Suppressor macrophage (primary cell): ENCODE results near the gene CCDC24.

Experiments used
- DNase-seq, 4 experiments: peaks; one replicate each; pipeline ENCODE4 v3.0.0-alpha.2; 2020 to 2022
- total RNA-seq, 17 experiments: gene quantifications; one replicate each; lab custom pipeline; 2026; ENCODE audit warnings: mixed read lengths in 6 of 17, inconsistent platforms in 3 of 17; lab: John Stamatoyannopoulos, UW

CCDC24 gene
- total RNA-seq: 1.2 to 4.5 (median 2.4) reads per million in 17 experiments

DNA sequence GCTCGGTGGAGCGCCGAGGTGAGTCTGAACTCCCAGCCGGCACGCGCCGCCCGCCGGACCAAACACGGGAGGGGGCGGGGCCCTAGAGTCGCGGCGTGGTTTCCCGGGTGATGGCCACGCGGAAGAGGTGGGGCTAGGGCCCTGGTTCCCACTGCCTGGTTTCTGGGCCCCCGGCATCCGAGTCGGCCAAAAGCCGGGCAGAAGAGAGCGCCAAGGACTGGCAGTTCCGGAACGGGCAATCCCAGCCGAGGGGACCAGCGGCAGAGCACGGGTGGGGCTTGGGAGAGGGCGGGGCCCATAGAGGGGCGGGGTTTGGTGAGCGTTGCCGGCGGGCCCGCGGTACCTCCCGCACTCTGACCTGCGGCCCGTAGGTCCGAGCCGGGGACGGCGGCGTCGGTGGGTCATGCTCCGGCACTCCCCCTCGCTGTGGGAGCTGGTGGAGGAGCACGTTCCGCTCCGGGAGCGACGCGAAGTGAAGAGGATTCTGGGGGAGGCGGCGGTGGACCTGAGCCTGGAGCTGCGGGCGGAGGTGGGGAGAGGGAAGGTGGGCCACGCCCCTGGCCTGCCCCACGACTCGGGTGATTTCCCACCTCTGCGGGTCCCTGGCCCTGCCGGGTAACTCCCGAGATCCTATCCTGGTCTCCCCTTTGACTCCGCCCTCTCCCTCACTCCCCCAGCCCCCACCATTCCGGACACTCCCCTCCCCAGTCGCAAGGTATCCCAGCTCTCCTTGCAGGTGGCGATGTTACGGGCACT is at the start of gene CCDC24:
Gene CCDC24, plus strand, starts transcription at position 124 of the 756 bp plus-strand sequence. Its CDS starts 280 bp downstream, at position 404.
- DNase-seq: peak; percentile 81 to 91 (median 88)

DNA sequence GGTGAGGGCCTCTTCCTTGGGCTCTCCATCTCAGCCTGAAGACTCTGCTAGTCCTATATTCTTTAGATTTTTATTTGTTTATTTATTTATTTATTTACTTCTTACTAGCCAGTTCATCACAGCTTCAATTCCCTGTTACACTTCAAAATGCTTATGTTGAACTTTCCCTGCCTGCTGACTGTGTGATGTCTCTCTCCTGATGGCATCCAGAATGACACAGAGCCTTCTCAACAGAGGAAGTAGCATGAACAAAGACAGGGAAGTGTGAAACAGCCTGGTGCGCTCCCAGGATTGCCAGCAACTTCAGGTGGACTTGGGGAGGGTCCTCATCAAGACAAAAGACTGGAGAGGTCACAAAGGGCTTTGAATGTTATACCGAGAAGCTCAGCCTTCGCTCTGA is 49.0 kb upstream of the CCDC24 start:
- DNase-seq: peak; percentile 37 to 67 (median 55)

DNA sequence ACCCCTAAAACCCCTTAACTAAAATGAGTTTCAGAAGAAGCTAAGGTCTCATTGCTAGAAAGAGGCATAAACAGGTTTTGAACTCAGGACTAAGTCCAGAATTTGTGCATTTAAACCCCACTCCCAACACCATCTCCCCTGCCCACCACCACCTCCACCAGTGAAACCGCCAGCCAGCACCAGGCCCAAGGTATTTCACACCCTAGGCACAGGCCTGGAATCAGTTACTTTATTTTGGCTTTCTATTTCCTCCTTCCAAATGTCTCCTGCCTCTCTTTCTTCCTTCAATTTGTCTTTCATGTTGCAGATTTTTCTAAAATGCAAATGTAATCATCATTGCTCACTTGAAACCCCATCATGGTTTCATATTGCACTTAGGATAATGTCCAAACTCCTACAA is 46.5 kb upstream of the CCDC24 start:
- DNase-seq: no peak

DNA sequence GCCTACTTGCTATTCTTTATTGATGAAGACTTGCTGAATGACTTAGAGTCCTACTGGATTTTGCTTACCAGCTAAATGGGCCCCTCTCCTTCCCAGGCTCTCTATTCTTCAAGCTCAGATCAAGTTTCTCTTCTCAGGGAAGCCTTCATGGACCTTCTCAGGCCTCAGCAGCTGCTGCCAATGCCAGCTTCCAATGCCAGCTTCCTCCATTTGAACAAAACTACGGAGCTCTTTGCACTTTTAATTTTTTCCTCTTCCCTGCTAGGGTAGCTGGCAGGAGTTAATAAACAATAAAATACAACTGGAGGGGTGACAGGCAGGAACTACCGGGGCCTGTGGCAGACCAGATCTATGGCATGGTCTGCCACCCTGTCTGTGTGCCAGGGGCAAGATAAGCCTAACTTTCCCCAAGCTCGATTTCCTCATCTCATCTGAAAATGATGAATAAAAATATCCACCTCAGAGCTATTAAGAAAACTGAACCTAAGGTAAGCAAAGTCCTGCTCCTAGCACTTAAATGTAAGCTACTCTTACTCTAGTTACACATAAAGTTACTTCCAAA is 45.6 kb upstream of the CCDC24 start:
- DNase-seq: no peak

DNA sequence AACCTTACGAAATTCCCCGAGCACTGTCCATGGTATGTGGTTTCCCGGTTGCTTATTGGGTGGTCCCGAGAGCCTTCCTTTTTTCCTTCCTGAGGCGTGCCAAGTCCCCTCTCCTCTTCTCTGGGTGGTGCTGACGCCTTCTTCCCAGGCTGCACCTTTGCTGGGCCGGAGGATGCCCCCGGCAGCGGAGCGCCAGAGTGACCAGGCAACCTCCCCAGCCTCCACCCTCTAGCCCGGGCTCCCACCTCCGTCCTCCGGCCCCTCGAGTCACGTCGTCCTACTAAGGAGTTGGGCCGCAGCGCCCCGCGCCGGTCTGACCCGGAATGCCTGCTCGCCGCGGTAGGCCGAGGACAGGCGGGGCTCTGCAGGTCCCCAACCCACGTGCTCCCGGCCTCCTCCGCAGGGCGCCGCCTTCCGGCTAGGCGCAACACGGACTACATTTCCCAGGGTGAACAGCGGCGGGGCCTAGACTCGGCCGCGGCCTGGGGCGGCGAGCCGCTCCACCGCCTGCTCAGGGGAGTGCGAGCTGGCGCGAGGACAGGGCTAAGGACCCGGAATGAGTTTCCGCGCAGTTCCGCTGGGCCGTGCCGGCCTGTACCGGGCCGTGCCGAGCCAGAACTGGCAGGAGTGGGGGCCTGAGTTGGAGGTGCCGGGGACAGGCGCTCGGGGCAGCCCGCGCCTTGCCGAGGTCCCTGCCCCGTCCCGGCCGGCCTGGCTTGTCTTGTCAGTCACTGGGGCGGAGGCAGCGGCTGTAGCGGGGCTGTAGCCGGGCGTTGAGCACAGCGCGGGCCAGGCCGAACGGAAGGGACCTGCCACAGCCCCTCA is 45.0 kb upstream of the CCDC24 start, which contains the start of gene IPO13:
Gene IPO13, plus strand, starts transcription at position 715 of the 825 bp plus-strand sequence. CDS start 651 bp downstream, outside the sequence.
- peak; percentile 97 to 99 (median 98) for DNase-seq

DNA sequence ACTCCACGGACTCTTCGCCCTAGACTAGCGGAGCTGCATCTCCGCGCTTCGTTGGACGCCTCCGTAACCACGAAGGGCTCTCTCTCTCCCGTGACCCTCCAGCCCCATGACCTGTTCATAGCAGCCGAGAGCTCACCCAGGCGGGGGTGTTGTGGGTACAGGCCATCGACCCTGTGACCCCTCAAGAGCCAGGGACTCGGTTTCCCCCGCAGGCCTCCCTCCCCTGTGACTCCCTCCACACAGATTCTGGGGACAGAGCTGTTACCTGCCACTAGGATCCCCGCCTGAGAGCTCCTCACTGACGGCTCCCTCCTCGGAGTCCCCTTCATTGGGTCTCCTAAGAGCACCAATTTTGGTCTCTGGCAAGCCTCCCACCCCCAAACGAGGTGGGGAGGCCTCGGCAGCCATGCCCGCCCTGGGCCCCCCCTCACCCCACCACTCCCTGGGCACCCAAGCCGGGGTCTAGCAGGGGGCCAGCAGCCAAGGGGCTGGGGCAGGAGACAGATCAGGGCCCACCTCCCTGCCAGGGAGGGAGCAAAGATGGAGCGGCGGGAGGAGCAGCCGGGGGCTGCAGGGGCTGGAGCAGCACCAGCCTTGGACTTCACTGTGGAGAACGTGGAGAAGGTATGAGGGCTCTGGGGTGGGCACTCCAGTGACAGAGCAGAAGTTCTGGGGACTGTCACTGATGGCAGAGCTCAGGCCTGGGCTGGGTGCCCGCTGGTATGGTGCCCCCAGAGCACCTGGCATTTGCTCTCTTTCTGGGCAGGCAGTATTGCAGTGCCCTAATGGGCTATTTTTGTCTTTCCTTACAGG is 44.1 kb upstream of the CCDC24 start:
- DNase-seq: no peak

DNA sequence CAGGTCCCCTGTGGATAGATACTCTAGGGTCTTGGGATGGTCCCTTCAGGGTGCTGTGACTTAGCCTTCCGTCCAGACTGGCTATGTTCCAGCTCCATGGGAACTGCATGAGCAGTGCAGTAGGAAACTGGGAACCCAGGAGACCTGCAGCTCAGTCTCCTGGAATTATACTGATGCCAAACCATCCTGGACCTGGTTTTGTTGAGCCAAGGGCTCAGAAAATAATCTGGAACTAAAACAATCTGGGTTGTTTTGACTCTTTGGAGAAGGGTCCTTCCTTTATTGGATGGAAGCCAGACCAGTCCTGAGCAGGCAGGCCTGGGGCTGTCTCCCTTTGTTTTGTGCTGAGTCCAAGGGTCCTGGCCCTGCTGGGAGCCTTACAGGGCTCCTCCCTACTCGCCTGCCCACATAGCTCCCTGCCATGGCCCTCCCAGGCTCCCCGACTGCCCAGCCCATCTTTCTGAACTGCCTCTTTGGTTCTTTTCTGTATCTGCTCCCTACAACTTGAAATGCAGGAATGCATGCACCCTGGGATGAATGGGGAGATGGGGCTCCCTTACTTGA is 43.4 kb upstream of the CCDC24 start:
- no peak for DNase-seq

DNA sequence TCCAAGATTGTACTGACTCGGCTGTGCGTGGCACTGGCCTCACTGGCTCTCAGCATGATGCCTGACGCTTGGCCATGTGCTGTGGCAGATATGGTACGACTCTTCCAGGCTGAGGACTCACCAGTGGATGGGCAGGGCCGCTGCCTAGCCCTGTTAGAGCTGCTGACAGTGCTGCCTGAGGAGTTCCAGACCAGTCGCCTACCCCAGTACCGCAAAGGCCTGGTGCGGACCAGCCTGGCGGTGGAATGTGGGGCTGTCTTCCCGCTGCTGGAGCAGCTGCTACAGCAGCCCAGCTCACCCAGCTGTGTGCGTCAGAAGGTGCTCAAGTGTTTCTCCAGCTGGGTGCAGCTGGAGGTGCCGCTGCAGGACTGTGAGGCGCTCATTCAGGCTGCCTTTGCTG is 41.7 kb upstream of the CCDC24 start:
- DNase-seq: no peak

DNA sequence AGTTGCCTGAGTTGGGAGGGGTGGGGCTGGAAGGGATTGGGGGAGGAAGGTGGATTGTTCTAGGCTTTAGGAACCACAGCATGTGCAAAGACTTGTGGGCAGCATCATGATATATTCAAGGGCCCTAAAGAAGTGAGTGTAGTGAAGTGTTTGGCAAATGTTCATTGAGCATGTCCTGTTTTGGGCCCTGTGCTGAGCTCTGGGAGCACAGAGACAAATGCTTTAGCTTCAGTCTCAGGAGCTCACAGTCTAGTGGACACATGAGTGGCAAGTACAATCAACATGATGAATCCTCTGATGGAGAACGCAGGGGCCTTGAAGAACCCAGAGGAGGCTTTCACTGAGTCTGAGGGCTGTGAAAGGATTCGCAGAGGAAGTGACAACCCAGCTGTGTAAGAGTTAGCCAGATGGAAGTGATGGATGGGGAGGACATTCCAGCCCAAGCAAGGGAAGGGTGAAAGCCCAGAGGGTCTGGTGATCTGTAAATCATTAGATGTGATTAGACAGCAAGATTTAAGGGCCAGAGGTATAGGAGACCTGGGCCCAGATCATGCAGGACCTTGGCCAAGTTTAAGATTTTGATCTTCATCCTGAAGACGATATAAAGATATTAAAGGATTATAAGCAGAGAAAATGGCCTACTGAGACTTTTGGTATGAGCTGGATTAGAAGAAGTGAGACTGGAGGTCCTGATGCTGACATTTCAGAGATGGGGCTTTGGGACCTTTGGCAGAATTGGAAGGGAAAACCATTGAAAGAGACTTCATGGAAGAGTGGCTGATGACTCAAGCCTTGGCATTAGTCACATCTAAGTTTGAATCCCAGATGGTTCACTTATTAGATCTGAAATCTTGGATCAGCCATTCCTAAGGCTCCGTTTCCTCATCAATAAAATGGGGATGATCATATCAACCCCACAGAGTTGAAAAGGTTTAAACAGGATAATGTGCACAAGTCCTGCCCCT is 40.1 kb upstream of the CCDC24 start:
- no peak for DNase-seq

DNA sequence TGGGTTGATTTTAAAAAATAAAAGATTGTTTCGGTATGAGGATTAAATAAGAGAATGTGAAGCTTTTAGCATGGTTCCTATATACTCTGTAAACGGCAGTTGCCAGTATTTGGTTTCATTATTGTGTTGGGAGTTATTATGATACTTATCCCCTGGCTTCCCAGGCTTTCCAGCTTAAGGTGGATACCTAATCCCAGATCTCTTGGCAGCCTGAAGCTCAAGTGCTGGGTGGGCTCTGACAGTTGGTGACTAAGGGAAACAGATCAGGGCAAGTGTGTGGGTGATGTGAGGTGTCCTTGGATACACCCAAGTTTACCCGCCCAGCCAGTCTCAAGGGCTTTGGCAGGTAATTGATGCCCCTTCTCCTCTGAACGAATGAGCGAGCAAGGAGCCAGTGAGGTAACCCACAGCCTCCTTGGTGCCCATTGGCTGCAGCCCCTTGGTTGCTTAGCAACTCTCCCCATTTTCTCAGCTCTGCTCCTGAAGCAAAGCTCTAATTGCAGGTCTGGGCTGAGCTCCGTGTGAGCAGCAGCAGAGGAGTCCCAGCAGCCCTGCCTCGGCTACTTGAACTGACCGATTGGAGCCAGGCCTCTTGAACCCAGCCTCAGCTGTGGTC is 38.6 kb upstream of the CCDC24 start:
- no peak for DNase-seq

DNA sequence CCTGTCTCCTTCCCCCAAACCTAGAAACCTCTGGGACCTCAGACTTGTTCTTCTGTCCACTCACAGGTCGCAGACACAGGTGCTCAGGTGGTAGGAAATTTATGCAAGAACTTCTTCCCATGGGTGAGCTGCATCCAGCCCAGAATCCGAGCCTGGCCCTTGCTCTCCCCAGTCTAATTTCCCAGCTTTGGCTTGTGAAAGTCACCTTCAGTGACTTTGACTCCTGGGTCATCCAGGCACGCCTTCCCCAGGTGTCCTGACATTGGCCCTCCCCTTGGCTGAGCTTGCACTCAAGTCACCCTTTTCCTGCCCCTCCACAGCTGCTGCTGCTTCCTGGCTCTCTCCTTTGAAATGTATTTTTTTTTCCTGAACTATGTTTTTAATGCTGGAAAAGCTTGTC is 38.0 kb upstream of the CCDC24 start:
- DNase-seq: no peak

DNA sequence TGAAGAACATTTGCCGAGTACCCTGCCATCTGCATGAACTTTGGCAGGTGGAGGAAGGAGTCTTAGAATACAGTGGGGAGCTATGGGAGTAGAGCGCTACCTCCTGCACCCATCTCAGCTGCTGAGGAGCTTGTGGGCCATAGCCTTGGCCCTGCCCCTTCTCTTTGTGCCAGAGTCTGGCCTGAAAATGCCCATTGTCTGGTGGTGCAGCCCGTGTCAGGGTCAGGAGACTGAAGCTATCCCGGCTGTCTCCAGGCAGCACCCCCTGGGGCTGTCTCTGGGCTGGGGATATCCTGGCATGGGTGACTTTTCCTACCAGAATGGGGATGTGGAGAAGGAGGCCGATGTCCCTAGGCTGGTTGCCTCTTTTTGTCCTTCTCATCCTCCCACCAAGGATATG is 37.4 kb upstream of the CCDC24 start:
- DNase-seq: no peak

DNA sequence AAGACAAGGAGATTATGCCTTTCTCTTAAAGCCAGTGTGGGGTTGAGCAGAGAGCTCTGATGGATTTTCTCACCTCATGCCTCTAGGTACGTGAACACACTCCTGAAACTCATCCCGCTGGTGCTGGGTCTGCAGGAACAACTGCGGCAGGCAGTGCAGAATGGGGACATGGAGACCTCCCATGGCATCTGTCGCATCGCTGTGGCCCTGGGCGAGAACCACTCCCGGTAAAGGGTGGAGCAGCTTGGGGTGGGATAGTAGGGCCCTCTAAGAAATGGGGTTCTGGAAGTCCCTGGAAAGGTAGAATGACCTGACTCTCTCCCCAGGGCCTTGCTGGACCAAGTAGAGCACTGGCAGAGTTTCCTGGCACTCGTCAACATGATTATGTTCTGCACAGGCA is 35.2 kb upstream of the CCDC24 start:
- no peak for DNase-seq

DNA sequence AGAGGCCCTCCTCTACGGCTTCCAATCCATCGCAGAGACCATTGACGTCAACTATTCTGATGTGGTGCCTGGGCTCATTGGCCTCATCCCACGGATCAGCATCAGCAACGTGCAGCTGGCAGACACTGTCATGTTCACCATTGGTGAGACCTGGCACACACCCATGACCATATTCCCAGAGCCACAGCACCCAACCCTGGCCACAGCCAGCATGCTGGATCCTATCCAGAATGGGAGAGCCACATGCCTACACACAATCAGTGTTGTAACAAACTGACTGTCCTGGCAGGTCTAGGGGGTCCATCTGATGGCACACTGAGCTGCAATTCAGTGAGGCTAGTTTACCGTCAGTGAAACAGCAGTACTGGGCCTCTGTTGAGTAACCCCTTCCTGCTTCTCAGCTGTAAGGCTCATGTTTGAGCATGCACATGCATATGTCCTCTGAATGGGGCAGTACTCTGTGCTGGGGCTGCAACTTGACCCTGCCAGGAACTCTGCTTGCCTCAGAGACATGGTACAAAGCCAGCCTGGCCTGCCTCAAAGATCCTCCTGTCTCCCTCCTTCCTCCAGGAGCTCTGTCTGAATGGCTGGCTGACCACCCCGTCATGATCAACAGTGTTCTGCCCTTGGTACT is 33.9 kb upstream of the CCDC24 start:
- no peak for DNase-seq

DNA sequence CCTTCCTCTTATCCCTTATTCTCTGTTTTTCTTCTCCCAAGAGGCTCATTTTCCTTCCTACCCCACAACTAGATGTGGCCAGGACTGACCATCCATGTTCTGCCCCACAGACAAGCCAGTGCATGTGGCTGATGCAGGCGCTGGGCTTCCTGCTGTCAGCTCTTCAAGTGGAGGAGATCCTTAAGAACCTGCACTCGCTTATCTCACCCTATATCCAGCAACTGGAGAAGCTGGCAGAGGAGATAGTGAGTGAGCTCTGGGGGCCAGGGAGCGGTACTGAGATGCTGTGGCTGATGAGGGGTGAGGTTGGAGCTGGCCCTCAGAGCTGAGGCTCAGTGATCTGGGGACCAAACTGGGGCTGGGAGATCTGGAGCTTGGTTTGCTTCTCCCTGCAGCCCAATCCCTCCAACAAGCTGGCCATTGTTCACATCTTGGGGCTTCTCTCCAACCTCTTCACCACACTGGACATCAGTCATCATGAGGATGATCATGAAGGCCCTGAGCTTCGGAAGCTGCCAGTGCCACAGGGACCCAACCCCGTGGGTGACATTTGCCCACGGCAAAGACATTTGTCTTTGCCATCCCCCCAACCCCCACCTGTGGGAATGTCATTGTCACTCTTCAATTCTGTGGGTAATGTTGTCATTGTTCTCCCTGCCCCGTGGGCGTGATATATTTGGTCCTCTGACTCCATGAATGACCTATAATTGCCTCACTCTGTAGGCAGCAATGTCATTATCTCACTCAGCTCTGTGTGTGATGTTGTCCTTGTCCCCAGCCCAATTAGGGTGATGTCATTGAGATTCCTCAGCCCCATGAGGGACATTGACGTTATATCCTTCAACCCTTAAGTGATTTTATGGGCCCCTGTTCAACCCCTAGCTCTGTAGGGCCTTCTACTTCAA is 32.8 kb upstream of the CCDC24 start:
- DNase-seq: peak in 1 of 4 experiments; percentile 14

DNA sequence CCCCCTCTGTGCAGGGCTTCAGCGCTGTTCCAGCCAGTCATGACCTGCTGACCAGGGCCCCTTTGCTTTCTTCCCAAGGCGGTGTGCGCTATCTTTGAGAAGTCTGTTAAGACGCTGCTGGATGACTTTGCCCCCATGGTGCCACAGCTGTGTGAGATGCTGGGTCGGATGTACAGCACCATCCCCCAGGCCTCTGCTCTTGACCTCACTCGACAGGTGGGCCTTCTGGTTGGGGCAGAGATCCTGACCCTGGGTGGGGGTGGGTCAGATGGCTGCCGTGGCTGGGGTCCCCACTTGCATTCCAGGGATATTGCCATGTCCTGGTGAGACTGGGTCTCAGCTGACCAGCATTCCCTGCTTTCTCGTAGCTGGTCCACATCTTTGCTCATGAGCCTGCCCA is 30.6 kb upstream of the CCDC24 start:
- DNase-seq: no peak

DNA sequence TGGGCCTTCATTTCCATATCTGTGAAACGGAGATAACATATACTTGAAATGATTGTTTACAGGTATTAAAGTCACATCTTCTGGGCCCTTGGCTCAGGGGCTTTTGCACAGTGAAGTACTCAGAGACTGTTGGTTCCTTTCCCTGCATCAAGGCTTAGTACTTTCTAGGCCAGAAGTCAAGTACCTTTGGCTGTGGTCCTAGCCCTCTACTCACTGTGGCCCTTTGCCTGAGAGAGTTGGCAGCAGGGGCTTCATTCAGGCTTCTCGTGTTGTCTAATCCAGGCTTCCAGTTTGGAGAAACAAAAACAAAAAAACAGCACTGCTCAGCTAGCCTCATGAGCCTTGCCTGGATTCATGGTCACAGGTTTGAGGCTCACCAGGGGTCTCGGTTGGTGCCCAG is 29.7 kb upstream of the CCDC24 start:
- no peak for DNase-seq

DNA sequence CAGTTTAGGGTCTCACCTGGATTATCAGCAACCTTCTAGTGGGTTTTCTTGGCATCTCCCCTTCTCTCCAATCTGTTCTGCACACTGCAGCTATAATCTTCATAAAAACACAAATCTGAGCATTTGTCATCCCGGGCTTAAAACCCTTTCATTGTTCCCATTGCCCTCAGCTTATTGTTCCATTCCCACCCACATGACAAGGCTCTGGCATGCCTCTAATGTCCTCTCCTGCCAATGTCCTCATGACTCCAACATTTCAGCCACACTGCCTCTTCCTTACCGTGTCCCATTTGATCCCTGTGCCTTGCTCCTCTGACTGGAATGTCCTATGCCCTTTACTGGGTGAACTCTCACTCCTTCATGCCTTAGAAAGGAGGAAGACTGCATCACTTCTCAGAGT is 29.1 kb upstream of the CCDC24 start:
- DNase-seq: no peak

DNA sequence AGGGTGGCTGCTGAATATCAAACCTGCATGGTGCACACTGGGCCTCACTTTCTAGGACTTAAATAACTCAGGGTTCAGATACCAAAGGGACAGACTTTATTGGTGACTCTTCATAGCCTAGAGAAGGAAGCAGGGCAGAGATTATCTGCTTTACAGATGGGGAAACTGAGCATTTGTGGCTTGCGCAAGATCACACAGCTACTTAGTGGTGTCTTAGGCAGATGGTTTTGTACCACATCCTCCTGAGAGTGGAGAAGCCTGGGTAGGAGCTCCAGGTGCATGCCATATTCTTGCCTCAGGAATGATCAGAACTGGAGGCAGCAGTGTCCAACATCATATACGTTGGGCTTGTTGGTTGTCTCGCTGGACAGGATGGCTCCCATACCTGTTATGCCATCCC is 28.4 kb upstream of the CCDC24 start:
- DNase-seq: no peak
